Left ventricle myocardium inferior (tissue), 1 donor: ENCODE data around the gene HSD17B14. TPM values are rescaled to one million over a fixed set of nuclear protein-coding genes. Genes with fewer than 3 reads are reported as not detected.
"Not testable (repeated sequence)": the region's sequence is repeated elsewhere in the genome, so short reads cannot be mapped to it uniquely, and the experiment has no call there.

Source experiments
- DNase-seq: peaks from one replicate; pipeline ENCODE4 v3.0.0-alpha.2; 2020
- H3K27ac ChIP-seq: fragments of 200-600 bp; replicated peaks from 2 replicates; pipeline ENCODE4 v1.8.0; 2021
- H3K27me3 ChIP-seq: fragments of 200-600 bp; 2 replicates; pipeline ENCODE4 v1.8.0; 2021; ENCODE audit warnings: low read depth
- H3K36me3 ChIP-seq: fragments of 200-600 bp; 2 replicates; pipeline ENCODE4 v1.8.0; 2021
- H3K4me1 ChIP-seq: fragments of 200-600 bp; 2 replicates; pipeline ENCODE4 v1.8.0; 2021
- H3K4me3 ChIP-seq: fragments of 200-600 bp; 2 replicates; pipeline ENCODE4 v1.8.0; 2021; ENCODE audit warnings: mild to moderate bottlenecking, moderate library complexity
- H3K9me3 ChIP-seq: fragments of 200-600 bp; replicated peaks from 2 replicates; pipeline ENCODE4 v1.8.0; 2021
- CTCF ChIP-seq: fragments of 200-600 bp; IDR thresholded peaks from 2 replicates; pipeline ENCODE4 v1.8.0; 2021; ENCODE audit warnings: antibody characterized with exemption, mild to moderate bottlenecking, borderline replicate concordance
- intact Hi-C: fragments of 100-400 bp; cut with micrococcal nuclease; formaldehyde crosslinking; loops from one replicate; pipeline ENCODE4 v1.11.0; 2022
- total RNA-seq: library from RNA; stranded (reverse); fragmentation: NEBNext Ultra II Directional; extraction: Animal tissue kit (Norgen Biotek cat#: 25700); gene quantifications from one replicate; pipeline ENCODE4 v1.2.1, GENCODE V29; 2021
- donor health status: DM: no; HTN: yes; CAD: no; lungs with severe emphysema.

The HSD17B14 gene
- total RNA-seq, 1 donor from 2014 or later: 1.8 TPM

DNA sequence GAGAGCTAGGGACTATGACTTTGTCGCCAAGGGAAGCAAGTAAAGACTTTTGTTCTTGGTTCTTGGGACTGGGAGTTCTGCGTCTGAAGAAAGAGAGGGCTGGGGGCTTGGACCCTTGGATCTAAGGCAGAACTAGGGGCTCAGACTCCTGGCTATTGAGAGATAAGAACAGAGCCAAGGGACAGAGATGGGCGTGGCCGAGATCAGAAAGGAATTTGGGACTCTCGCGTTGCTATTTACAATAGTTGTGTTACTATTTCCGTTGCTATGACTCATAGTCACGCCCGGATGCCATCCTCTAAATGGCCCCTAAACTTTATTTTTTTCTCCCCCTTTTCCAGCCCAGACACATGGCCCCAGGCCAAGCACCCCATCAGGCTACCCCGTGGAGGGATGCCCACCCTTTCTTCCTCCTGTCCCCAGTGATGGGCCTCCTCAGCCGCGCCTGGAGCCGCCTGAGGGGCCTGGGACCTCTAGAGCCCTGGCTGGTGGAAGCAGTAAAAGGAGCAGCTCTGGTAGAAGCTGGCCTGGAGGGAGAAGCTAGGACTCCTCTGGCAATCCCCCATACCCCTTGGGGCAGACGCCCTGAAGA is 36.7 kb upstream of the HSD17B14 start:
- Histone ChIP-seq H3K27ac (peak overlapping the region; percentile 100), H3K4me3 (peak overlapping the region; percentile 98), H3K9me3 (no peaks in the 10 kb centered on the region), H3K36me3 (peaks cover 49% of the 10 kb centered on the region), H3K4me1 (peaks cover 73% of the 10 kb centered on the region), H3K27me3 (no peaks in the 10 kb centered on the region)
- no peak for TF ChIP-seq CTCF
- peak; percentile 84 for DNase-seq
- intact Hi-C loops: no loop called here

DNA sequence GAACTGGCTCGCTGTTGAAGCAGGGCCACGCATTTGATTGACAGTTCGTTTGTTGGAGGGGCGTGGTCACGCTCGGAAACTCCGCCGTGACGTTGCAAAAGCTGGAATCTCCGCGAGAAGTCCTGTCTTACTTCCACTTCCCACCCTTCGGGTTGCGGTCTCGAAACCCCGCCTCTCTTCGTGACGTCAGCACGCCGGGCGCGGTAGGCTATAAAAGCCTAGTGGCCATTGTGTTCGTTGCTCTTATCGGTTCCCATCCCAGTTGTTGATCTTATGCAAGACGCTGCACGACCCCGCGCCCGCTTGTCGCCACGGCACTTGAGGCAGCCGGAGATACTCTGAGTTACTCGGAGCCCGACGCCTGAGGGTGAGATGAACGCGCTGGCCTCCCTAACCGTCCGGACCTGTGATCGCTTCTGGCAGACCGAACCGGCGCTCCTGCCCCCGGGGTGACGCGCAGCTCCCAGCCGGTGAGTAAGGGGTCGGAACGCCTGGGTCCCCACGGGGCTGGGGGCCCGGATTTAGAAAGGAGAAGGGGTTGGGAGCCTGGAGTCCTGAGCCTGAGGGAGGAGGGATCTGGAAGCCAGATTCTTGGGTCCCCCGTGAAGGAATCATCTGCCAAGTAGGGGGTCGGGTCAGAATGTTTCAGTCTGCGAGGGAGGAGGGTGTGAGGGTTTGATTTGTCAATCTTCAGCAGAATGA is 36.0 kb upstream of the HSD17B14 start, which contains the start of gene PPP1R15A:
Gene PPP1R15A (plus strand): TSS at position 240 of the 702 bp plus-strand sequence. CDS start 813 bp downstream, outside the sequence.
- H3K27me3 ChIP-seq: no peaks in the 10 kb centered on the region
- DNase-seq: peak; percentile 98
- peak within 1 kb of the TSS; percentile 100 for H3K27ac ChIP-seq
- peak; percentile 37 for TF ChIP-seq CTCF
- peaks cover 43% of the 10 kb centered on the region for H3K36me3 ChIP-seq
- H3K4me3 ChIP-seq: peak within 1 kb of the TSS; percentile 98
- intact Hi-C loops: no loop called here
- peaks cover 73% of the 10 kb centered on the region for H3K4me1 ChIP-seq
- no peaks in the 10 kb centered on the region for H3K9me3 ChIP-seq

- H3K27me3 ChIP-seq, DNase-seq, H3K9me3 ChIP-seq, intact Hi-C loops: not testable (repeated sequence)
- H3K36me3 ChIP-seq: peaks cover 36% of the 10 kb centered on the region
- peak overlapping the region; percentile 100 for H3K27ac ChIP-seq
- H3K4me3 ChIP-seq: peak overlapping the region; percentile 98
- H3K4me1 ChIP-seq: peaks cover 73% of the 10 kb centered on the region
These were observed 35.3 kb upstream of the HSD17B14 start for GRCh38 chr19:48871471-48872181.

DNA sequence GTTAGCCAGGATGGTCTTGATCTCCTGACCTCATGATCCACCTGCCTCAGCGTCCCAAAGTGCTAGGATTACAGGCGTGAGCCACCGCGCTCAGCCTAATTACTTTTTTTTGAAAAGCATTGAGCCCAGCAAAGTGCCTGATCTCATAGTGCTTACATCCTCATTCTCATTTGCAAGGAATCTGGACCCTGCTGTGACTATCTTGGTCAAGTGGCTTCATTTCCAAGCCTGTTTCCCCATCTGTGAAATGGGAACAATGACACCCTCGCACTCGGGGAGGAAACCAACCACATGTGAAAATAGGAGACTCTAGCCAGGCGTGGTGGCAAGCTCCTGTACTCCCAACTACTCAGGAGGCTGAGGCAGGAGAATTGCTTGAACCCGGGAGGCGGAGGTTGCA is 33.8 kb upstream of the HSD17B14 start:
- Histone ChIP-seq H3K27ac (no peak overlapping the region), H3K36me3 (peaks cover 20% of the 10 kb centered on the region), H3K4me3 (no peak overlapping the region), H3K4me1 (peaks cover 61% of the 10 kb centered on the region), H3K9me3 (no peaks in the 10 kb centered on the region), H3K27me3 (no peaks in the 10 kb centered on the region)
- no peak for DNase-seq
- intact Hi-C loops: no loop called here
- TF ChIP-seq CTCF: no peak

- H3K27me3 ChIP-seq: no peaks in the 10 kb centered on the region
These were observed 32.0 kb upstream of the HSD17B14 start, which contains the start of gene PLEKHA4 for GRCh38 chr19:48868114-48868886. Gene PLEKHA4, minus strand, starts transcription at chr19:48868617. Its CDS starts 997 bp downstream, at chr19:48867620.

More at GRCh38 chr19:48868114-48868886, 32.0 kb upstream of the HSD17B14 start, which contains the start of gene PLEKHA4:
- intact Hi-C loops: no loop called here
- H3K9me3 ChIP-seq: no peaks in the 10 kb centered on the region
- peak within 1 kb of the TSS; percentile 85 for H3K27ac ChIP-seq
- no peak for TF ChIP-seq CTCF
- H3K4me1 ChIP-seq: peaks cover 44% of the 10 kb centered on the region
- peaks cover 3% of the 10 kb centered on the region for H3K36me3 ChIP-seq
- peak; percentile 86 for DNase-seq
- H3K4me3 ChIP-seq: peak within 1 kb of the TSS; percentile 58
